ENCODE data around the gene ALG10B. TPM values are rescaled to one million over a fixed set of nuclear protein-coding genes. Genes with fewer than 3 reads are reported as not detected.
"Not testable (repeated sequence)": the region's sequence is repeated elsewhere in the genome, so short reads cannot be mapped to it uniquely, and the experiment has no call there.

ALG10B gene
- total RNA-seq, 1 donor from 2014 or later, result 9.2 TPM

GRCh38 chr12:38328306-38328895 is 11.8 kb downstream of the ALG10B start:
- H3K27me3 ChIP-seq (ENCODE audit: low read depth), result no peaks in the 10 kb centered on the region
- no peak overlapping the region for H3K27ac ChIP-seq
- no peak overlapping the region for H3K4me3 ChIP-seq
- no peaks in the 10 kb centered on the region for H3K36me3 ChIP-seq
- DNase-seq (no peak), ATAC-seq (peak in 1 of 2 donors; percentile 43)
- H3K9me3 ChIP-seq, result no peaks in the 10 kb centered on the region
- TF ChIP-seq, protein P1, sequence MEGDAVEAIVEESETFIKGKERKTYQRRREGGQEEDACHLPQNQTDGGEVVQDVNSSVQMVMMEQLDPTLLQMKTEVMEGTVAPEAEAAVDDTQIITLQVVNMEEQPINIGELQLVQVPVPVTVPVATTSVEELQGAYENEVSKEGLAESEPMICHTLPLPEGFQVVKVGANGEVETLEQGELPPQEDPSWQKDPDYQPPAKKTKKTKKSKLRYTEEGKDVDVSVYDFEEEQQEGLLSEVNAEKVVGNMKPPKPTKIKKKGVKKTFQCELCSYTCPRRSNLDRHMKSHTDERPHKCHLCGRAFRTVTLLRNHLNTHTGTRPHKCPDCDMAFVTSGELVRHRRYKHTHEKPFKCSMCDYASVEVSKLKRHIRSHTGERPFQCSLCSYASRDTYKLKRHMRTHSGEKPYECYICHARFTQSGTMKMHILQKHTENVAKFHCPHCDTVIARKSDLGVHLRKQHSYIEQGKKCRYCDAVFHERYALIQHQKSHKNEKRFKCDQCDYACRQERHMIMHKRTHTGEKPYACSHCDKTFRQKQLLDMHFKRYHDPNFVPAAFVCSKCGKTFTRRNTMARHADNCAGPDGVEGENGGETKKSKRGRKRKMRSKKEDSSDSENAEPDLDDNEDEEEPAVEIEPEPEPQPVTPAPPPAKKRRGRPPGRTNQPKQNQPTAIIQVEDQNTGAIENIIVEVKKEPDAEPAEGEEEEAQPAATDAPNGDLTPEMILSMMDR (IDR thresholded peaks at IDR 0.05), result peak; percentile 69
- intact Hi-C loops (cut with DNase I), result loop anchor here (10.0 kb wide), 1 partner anchor 776 kb away; no protein-coding TSS in a partner anchor
- no peaks in the 10 kb centered on the region for H3K4me1 ChIP-seq

- H3K27me3 ChIP-seq (ENCODE audit: low read depth); intact Hi-C loops (cut with DNase I); H3K9me3 ChIP-seq; ATAC-seq; H3K4me3 ChIP-seq; H3K36me3 ChIP-seq; H3K27ac ChIP-seq; DNase-seq; H3K4me1 ChIP-seq: not testable (repeated sequence)
Observed at GRCh38 chr12:38330414-38330813, 13.8 kb downstream of the ALG10B start.

- TF ChIP-seq, protein P1 (IDR thresholded peaks at IDR 0.05), result no peak
- Histone ChIP-seq H3K4me1 (no peaks in the 10 kb centered on the region), H3K4me3 (no peak overlapping the region), H3K27ac (no peak overlapping the region), H3K36me3 (no peaks in the 10 kb centered on the region), H3K9me3 (no peaks in the 10 kb centered on the region), H3K27me3 (ENCODE audit: low read depth) (no peaks in the 10 kb centered on the region)
- intact Hi-C loops (cut with DNase I), result no loop called here
- ATAC-seq (no peak), DNase-seq (no peak)
Observed at GRCh38 chr12:38332814-38333213, 16.2 kb downstream of the ALG10B start.

GRCh38 chr12:38342444-38342843 is 25.9 kb downstream of the ALG10B start:
- intact Hi-C loops (cut with DNase I), result no loop called here
- no peak for ATAC-seq

DNA sequence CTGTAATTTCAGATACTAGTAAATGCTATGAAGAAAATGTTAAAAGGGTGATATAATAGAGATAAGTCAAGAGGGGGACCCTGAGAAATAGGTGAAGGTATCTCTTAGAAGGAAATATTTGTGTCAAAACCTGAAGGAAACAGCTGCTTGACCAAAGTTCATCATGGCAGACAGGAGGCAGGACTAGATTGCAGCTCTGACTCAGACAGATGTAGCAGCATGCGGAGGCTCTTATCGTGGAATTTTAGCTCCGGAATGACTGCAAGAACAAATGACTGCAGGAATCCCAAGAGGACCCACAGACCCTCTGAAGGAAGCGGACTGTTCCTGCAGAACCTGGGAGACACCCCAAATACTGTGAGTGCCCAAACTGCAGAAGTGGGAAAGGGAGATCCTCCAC is 26.7 kb downstream of the ALG10B start:
- intact Hi-C loops (cut with DNase I), result not testable (repeated sequence)

More at GRCh38 chr12:38342444-38342843, 25.9 kb downstream of the ALG10B start:
- DNase-seq, result no peak
- H3K27ac ChIP-seq, result no peak overlapping the region
- no peaks in the 10 kb centered on the region for H3K9me3 ChIP-seq
- no peaks in the 10 kb centered on the region for H3K27me3 ChIP-seq (ENCODE audit: low read depth)
- H3K4me1 ChIP-seq, result no peaks in the 10 kb centered on the region
- no peaks in the 10 kb centered on the region for H3K36me3 ChIP-seq
- TF ChIP-seq, protein P1 (IDR thresholded peaks at IDR 0.05), result no peak
- no peak overlapping the region for H3K4me3 ChIP-seq

DNA sequence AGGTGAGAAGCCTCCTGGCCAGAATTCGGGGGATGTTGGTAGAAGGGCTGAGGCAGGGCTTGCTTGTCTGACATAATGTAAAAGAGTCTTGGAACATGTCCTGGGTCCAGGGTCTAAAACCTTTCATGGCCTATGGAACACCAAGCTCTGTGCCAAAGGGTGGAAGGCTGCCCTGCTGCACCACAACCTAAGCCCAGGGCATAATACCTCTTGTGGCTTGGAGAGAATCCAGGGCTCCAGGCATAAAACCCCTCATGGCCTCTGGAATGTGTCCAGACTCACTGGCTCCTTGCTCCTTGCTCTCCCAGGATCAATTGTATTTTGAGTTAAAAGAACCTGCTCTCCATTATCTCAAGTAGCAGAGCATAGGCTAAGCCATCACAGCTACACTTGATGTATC is 27.3 kb downstream of the ALG10B start:
- H3K27me3 ChIP-seq (ENCODE audit: low read depth); DNase-seq; H3K9me3 ChIP-seq; H3K36me3 ChIP-seq; intact Hi-C loops (cut with DNase I); H3K27ac ChIP-seq; ATAC-seq; H3K4me1 ChIP-seq; H3K4me3 ChIP-seq: not testable (repeated sequence)

More for the DNA sequence above, 26.7 kb downstream of the ALG10B start:
- H3K4me1 ChIP-seq; H3K27ac ChIP-seq; ATAC-seq; H3K36me3 ChIP-seq; DNase-seq; H3K27me3 ChIP-seq (ENCODE audit: low read depth); H3K4me3 ChIP-seq; H3K9me3 ChIP-seq: not testable (repeated sequence)

- TF ChIP-seq, protein P1 (IDR thresholded peaks at IDR 0.05), result no peak
- DNase-seq, result no peak
- Histone ChIP-seq H3K27ac (no peak overlapping the region), H3K4me1 (no peaks in the 10 kb centered on the region), H3K27me3 (ENCODE audit: low read depth) (no peaks in the 10 kb centered on the region), H3K9me3 (peaks cover 6% of the 10 kb centered on the region), H3K36me3 (no peaks in the 10 kb centered on the region), H3K4me3 (no peak overlapping the region)
- ATAC-seq, result no peak
- intact Hi-C loops (cut with DNase I), result no loop called here
Observed at GRCh38 chr12:38350342-38351174, 34.0 kb downstream of the ALG10B start.

DNA sequence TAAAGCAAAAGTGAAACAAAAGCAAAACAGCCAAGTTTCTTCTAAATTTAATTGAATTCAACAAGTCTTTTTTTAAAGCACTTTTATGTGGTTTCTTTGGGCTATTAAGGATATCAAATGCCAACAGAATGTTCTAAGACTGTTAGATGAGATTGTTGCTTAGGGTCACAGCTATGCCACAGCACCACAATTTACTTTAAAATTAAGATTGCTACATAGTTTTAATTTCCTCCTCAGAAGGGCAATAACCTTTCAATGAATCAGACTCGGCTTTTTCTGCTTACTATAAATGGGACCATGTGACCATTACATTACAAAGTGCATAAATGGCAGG is 34.6 kb downstream of the ALG10B start:
- ATAC-seq; H3K27ac ChIP-seq; H3K4me1 ChIP-seq; H3K9me3 ChIP-seq; H3K4me3 ChIP-seq; intact Hi-C loops (cut with DNase I); H3K27me3 ChIP-seq (ENCODE audit: low read depth); DNase-seq; H3K36me3 ChIP-seq: not testable (repeated sequence)
